D721Med (cell line): ENCODE results near the gene LORICRIN.

ENCODE experiments used
- DNase-seq: peaks from one replicate; pipeline ENCODE4 v3.0.0; 2011; ENCODE audit warnings: low spot score; ENCODE audit not compliant: insufficient read length
- FAIRE-seq: peaks from 2 replicates; lab custom pipeline; 2011; peaks lifted over from hg19 to GRCh38; lab: Jason Lieb, UNC
- TF ChIP-seq, protein P1 (sequence below): IDR thresholded peaks from 2 replicates; pipeline ENCODE4 v1.5.1; 2012; ENCODE audit warnings: mild to moderate bottlenecking, control low read depth; ENCODE audit not compliant: insufficient read depth; ENCODE audit errors: missing control alignments

The LORICRIN gene

DNA sequence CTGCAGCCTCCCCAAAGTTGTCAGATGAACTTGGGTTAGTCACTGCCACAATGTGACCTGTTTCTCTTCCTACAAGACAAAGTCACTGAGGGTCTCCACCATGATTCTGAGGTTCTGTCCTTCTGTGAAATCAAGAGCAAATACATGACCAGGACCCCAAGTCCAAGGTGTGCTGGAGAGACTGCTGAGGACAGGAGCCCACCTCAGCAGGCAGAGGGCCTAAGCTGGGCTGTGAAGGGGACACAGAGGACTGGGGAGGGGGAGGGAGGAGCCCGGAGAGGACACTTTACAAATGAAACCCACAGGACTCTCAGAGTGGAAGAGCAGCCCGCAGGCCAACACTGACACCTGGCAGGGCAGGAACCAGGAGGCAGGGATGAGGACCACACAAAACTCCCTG, 50.0 kb downstream of the LORICRIN start:
- DNase-seq = no peak
- TF ChIP-seq, protein P1, sequence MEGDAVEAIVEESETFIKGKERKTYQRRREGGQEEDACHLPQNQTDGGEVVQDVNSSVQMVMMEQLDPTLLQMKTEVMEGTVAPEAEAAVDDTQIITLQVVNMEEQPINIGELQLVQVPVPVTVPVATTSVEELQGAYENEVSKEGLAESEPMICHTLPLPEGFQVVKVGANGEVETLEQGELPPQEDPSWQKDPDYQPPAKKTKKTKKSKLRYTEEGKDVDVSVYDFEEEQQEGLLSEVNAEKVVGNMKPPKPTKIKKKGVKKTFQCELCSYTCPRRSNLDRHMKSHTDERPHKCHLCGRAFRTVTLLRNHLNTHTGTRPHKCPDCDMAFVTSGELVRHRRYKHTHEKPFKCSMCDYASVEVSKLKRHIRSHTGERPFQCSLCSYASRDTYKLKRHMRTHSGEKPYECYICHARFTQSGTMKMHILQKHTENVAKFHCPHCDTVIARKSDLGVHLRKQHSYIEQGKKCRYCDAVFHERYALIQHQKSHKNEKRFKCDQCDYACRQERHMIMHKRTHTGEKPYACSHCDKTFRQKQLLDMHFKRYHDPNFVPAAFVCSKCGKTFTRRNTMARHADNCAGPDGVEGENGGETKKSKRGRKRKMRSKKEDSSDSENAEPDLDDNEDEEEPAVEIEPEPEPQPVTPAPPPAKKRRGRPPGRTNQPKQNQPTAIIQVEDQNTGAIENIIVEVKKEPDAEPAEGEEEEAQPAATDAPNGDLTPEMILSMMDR = no peak
- FAIRE-seq = no peak

DNA sequence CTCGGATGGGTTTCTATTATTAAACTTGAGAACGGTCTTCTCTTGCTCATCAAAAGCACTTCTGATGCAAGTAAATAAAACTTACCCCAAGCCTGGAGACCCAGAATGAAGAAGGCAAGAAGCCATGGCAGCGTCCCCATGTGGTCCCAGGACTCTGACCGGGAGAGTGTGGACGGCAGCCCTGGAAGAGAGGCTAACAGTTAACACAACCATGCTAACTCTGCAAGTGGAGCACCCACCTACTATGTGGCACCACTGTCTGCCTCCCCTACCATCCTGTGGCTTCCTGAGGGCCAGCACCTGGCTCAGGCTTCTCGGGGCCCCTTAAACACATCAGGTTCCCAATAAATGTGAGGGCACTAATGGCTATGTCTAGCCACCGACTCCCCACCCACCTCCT, 51.0 kb downstream of the LORICRIN start:
- TF ChIP-seq, protein P1 = no peak
- no peak for DNase-seq
- no peak for FAIRE-seq
